NCI-H128 (cell line): ENCODE data around the gene CTIF.

Experiments used
- DNase-seq: peaks from one replicate; lab custom pipeline; 2025; ENCODE audit not compliant: unreplicated experiment; lab: John Stamatoyannopoulos, UW

The CTIF gene

DNA sequence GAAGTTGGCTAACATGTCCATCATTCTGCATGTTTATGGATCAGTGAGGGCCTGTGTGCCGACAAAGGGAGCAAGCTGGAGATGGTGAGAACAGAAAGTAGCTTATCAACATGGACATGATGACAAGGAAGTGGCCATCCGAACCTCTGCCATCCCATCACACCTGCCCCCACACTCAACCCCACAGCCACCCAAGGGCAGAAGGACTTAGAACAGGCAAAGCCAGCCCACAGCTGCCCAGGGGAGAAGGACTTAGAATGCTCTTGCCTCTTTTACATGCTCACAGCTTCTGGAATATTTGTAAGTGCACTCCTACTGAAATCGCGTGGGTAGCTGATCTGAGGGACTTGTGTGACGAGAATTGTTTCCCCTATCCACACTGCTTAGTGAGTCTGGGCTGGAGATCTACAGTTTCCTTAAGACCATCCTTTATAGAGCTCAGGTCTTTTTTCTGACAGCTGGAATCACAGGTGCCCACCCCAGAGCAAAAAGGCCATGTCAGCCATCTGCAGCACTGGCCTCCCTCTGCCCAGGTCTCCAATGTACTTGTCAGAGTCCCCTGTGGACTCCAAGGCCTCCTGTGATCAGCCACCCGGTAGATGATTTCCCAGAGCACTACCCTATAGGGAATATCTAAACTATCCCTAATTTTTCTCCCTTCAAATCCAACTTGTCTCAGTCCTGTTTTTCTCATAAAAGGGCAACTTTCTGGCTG, 257.8 kb downstream of the CTIF start:
- DNase-seq = no peak

DNA sequence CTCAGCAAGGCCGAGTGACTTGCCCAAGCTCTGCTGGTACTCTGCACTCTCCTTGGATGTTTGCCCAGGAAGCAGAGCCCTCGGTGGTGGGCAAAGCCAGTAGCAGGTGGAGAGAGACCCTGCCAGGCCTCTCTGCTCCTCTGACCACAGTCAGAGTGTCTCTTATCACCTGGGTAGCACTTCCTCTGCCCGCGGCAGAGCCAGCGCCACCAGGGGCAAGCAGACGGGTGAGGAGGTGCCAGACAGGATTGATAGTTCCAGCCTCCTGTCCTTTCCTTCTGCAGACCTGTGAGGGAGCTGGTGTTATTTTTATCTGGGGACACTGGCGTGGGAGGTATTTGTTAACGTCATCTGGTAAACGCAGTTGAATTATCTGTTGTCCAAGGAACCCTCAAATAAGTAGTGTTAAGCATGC, 259.0 kb downstream of the CTIF start:
- no peak for DNase-seq

DNA sequence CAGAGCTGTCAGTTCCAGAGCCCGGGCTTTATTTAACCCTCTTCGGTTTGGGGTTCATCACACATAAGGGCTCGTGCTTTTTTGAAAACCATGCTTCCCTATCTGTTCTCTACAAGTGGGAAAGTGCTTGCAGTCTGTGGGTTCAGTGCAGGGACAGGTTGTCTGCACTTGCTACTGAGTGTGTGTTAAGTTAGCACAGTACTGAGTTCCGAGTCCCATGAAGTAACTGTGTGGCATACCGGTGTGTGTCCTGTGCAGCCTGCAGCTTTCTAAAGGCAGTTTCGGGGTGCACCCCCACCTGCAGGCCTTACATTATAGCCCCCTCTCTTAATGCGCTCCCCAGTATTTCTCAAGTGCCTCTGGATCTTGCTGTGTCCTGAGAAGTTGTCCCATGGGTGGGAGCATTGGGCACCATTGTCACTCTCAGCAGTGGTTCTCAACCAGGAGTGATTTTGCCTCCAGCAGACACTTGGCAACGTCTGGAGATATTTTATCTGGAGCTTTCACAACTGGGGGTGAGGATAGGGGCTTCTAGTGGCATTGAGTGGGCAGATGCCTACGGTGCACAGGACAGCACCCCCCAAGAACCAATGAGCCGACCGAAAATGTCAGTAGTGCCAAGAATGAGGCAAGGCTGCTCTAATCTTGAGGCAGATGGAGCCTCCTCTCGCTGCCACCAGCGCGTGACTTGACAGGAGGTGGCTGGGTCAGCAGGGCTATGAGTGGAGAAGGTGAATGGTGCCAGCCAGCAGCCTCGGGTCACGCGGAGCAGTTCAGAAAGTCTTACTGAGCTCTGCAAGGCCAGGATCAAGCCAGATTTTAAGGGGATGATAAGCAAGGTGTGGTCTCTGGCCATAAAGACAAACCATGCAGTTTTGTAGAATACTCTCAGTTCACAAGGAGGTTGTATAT, 259.8 kb downstream of the CTIF start:
- DNase-seq = no peak

DNA sequence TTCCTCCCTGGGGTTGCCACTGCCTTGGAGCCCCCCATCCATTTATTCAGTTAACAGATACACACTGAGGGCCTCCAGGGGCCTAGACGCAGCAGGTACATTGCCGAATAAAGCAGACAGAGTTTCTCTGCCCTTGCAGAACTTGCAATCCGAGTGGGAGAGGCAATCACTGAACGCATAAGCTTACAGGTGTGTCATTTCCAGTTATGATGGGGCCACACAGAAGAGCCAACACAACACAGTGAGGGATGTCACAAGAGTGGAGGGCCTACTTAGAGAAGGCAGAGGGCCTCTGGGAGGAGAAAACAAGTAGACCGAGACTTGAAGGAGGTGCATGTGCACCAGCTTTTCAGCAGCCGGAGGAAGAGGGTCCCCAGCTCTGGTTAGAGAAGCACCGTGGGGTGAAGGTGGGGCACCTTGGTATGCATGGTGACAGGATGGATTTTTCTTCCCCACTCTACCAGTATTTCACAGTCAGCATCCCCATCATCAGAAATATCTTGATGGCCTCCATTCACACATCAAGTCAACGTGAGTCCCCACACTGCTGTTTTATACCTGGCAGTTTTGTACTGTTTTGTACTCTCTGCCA, 261.0 kb downstream of the CTIF start:
- no peak for DNase-seq

DNA sequence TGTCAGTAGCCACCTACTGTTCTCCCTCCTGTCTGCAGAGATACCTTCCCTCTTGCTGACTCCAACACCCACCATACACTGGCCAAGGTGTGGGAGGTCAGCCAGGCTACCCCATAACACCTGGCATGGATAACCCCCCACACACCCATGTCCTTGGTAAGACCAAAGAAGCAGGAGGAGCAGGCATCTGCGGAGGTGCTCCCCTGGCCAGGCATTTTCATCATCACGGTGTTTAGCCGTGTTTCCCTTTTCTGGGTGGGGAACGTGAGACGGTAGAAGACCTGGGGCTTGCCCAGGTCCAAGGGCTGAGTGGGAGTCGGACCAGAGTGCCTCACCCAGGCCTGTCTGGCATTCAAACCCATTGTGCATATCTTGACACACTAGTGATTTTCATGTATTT, 261.6 kb downstream of the CTIF start:
- no peak for DNase-seq

DNA sequence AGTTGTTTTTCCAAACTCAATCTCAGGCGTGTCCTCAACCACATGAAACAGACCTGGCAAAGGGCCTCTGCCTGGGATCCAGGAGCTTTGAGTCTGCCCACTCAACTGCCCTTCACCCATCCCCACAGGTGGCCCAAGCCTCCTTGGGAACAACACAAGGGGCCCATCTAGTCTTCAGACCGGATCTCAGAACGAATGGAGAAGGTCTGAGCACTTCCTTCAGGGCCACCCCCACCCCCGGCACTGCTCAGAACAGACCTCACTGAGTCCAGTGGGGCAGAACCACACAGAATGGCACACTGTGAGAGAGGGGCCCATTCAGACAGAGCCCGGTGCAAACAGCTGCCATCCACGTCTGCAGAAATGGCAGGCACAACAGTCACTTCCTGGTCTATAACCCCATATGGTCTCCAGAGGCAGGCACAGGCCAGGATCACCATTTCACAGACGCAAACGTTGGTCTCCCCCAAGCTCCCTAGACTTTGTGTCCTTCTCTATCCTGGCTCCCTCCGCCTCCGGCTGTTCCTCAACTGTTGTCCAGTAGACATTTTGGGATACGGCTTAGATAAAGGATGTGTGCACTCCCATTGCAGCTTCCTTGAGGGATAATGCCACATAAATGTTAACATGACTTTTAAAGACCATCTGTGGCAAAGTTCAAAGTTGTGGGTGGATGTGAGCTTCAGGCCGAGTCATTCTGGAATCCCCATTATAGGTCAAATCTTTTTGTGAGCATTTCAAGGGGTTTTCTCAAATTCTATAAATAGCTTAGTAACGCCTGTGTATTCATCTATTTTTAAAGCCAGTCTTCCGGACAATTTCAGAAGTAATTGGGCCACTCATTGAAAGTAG, 262.3 kb downstream of the CTIF start:
- DNase-seq = no peak

DNA sequence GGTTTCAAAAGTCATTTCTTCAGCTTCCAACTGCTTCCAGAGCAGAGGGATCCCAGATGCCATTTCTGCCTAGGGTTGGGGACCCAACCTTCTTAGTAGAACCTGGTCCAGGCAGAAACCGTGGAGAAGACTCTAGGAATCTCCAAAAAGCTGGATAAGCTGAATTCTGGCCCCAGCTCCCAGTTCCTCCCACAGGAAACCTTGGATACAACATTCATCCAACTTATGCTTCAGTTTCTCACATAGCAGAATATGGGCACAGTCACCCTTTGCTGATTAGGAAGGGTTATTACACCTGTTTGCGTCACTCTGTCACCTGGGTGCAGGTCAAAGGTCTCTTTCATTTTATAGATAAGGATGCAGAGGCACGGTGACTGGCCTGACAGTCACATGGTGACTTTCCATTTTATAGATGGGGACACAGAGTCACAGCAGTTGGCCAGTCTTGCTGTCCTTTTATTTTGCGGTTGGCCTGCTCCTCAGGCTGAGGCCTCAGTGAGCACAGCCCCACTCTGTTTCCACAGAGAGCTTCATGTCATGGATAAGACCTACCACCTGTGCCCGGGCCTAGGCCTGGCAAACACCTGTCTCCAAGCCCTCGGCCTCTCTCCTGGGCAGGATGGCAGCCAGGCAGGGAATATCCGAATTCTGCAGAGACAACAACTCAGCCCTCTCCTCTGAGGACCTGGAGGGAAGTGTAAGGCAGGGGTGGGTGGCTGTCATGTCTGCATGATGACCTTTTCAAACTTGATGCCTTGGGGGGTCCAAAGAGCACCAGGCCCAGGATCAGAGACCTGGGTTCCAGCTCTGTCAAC, 263.1 kb downstream of the CTIF start:
- no peak for DNase-seq

DNA sequence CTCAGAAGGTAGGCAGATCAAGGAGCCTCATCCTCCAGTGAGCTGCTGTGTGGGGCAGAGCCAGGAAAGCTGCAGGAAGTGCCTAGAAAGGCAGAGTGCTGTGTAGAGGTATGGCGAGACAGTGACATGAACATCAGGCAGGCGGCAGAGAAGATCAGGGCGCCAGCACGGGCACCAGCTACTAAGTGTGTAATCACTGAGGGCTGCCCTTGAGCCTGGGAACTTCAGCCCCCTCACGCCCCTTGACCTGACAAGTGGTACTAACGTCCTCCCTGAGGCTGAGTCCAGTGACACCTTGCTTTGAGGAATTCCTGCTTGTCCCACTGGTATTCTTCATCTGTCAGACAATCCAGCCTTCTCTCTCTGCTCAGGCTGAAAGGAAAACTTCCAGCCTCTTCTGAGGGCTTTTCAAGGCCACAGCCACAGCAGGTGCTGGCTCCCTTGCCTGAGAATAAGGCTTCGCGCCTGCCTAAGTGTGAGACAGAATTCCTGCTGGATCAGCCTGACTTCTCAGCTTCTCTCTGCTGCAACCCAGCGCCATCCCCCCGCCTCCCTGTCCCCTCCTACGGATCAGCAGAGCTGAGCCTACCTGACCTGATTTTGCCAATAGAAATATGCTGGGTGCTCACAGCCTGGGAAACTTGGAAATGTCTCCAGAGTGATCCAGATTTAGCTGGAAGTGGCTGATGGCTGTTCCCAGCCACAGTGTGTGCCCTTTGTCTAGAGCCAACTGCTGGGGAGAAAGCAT, 263.9 kb downstream of the CTIF start:
- DNase-seq = no peak

DNA sequence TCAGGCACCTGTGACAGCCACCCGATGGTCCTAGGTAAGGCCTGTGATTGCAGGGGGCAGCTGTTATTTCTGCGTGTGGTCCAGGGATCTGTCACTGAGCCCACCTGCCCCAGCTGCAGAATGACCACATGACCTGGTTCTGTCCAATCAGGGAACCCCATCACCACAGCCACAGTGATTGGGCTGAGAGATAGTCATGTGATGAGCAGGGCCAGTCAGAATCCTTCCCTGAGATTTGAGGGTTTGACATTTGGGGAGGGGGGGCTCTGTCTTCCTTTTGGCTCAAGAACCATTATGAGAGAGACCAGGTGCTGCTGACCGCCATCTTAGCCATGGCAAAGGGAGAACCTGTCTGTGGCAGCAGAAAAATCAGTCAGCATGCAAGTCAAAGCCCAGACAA, 264.7 kb downstream of the CTIF start:
- no peak for DNase-seq

DNA sequence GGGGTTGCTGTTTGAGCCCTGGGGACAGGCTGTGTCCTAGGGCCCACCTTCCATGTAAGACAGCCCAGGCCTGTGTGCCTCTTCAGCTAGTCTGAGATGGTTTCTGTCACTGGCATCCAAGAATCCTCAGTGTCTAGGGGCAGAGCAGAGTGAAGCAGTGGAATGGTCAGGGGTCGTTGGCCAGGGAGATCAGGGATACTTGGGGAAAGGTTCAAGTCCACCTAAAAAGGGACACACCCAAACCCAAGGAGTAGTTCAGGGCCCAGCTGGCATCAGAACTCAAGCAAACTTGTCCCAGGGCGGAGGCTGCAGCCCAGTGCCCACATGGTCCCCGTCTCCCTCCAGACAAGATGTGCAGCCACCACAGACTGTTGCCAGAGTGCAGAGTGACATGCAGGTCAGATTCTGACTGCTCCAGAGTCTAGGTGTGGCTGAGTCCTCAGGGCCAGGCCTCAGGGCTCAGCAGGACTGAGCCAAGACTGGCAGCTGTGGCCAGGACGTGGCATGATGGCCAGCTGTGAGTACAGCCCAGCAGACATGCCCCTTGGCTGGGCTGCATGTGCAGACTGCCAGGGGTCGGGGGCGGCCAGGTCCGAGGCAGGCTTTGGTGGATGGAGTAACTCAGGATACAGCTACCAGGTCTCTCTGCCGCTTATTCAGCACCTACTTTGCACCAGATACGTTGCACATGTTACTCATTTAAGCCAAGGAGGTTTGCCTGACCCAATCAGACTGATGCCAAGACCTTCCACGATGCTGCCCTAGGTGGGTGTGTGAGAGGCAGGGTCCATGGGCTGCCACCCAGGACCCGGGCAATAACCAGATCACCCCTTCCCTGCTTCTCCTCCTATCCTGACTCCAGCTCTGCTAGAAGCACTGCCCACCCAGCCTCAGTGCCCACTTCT, 265.4 kb downstream of the CTIF start:
- DNase-seq = no peak

DNA sequence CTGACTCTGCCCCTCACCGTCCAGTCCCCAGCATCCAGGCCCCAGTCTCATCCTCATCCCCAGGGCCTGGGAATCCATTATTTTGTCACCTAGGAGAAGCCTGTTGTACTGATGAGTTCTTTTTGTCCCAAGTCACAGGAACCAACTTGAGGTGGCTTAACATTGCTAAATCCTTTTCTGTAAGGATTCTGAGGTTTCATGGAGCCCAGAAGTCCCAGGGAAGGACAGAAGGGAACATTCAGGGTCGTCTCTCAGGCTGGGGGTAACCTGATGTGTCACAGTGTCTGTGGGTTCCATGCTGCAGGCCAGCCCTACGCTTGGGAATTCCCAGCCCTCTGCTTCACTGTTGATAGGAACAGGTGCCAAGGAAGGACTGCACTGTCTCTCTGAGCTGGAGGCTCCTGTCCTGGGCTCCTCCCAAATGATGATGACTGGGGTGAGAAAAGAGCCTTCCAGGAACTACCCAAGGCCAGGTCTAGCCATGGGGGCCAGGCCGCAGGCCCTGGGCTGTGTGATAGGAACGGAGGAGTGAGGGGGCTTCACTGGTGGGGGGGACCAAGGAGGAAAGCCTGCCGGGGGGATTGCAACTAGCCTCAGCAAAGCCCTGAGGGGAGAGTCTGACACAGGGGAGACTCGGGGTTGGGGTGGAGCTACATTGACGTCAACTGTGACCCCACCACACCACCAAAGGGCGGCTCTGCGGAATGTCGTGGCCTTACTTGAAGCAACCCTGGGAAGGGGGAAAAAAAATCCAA, 266.2 kb downstream of the CTIF start:
- DNase-seq = no peak

DNA sequence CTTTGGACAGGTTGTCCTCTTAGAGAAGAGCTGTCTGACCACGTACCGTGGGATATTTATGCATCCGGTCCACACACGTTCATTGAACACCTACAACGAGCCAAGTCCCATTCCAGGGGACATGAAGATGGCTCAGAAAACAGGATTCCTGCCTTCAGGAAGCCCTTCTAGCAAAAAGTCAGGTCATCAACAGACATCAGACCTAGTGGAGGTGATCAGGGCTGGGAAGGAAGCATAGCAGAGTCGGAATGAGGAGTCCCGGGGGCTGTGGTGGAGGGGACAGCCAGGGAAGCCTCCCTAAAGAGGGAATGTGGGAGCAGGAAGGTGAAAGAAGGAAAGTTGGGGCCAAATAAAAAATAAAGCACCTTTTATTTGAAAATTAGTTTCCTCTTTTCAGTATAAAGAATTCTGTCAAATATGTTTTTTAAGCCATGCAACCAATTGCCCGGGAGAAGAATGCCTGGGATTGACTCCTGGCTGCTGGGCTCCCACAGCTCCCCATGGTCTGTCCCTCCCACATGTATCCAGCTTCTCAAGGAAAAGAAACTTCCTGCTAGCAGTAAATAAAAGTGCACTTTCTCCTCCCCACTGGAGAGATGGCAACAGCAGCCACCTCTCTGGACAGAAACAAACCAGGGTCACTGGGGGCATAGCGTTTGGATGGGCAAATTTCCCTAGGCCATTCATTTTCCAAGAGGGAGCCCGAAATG, 267.1 kb downstream of the CTIF start:
- no peak for DNase-seq

DNA sequence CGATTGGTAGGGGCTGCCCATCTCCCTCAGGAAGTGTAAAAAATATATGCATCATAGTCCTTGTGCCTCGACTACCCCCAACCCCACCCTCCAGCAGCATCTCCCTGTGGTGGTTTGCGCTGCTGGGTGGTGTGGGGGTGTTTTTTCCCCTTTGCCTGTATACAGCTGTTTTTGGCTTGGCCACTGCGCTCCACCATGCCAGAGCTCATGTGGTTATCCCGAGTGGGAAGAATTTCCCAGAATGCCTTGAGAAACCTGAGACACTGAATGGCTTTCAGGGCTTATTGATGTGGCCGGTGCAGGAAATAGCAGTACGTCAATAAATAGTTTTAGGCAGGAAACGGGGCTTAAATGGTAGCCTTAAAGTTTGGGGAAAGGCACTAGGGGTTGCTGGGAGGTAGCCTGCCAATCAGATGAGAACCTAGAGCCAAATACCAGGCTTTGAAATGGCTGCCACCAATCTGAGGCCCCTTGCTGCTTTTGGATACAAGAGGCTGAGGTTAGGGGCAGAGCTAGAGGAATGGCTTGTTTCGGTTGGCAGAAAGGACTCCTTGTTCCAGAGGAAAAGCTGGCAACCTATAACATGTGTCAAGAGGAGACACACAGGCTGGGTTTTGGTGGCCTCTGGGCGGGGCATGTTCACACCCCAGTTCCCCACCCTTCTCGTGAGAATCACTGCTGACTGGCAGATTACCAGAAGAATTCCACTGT, 267.9 kb downstream of the CTIF start:
- DNase-seq = no peak

DNA sequence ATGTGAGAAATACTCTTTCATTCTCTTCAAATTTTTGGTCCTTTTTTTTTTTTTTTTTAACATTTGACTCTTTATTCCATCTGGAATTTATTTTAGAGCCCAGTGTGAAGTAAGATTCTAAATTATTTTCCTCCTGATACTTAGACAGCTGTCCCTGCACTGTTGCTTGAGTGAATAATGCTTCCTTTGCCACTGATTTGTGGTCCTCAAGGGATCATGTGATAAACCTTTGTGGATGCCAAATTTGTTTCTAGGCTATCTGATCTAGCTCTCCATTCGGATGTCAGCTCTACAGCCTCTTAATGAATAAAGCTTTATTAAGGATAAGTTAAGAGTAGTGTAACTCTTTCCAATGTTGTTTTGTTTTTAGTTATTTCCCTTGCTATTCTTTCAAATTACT, 269.6 kb downstream of the CTIF start:
- DNase-seq = no peak

DNA sequence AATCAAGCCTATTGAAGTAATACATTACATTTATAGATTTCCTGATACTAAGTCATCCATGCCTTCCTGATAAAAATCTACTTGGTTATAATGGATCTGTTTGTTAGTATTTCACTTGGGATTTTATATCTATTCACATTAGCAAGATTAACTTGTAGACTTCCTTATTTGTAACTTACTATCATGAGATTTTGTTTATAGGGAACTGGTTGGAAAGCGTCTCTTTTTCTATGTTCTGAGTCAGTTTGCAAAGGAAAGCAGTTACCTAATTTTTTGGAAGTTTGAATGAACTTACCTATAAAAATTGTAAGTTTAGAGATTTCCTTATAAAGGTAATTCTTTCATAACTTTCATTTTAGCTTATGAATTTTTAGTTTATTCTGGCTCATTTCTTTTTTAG, 270.5 kb downstream of the CTIF start:
- no peak for DNase-seq

DNA sequence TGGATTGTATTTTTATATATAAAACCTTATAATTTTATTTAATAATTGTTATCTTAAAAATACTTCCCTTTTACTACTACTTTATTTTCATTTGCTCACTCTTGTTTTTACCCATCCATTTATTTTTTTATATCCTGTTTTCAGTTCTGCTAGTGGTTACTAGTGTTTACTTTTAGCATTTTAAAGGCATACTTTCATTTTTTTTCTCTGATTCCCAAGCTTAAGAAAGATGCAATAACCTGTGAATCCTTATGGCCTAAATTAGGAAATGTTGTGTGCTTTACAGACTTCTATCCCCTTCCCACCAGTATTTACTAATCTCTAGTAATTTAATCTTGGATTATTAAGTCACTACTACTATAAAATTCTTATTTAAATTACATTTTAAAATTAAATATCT, 272.0 kb downstream of the CTIF start:
- no peak for DNase-seq

DNA sequence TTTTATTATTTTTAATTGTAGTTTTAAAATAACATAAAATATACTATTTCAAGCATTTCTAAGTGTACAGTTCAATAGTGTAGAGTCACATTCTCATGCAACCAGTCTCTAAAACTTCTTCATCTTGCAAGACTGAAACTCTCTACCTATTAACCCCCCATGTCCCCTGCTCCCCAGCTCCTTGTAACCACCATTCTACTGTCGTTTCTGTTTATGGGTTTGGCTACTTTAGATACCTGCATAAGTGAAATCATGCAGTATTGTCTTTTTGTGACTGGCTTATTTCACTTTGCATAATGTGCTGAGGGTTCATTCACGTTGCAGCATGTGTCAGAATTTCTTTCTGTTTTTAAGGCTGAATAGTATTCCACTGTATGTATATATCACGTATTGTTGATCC, 272.6 kb downstream of the CTIF start:
- DNase-seq = no peak
